Measurements from ENCODE around the gene CD7. TPM values are rescaled to one million over a fixed set of nuclear protein-coding genes. Genes with fewer than 3 reads are reported as not detected.

Gene CD7
- total RNA-seq, 1 donor from 2014 or later = not detected

- Mint-ChIP-seq H3K27me3 (ENCODE audit: low read depth) (peaks cover 3% of the 10 kb centered on the region), H3K4me3 (ENCODE audit: unreplicated experiment) (no peak overlapping the region), H3K27ac (ENCODE audit: unreplicated experiment) (no peak overlapping the region), H3K36me3 (ENCODE audit: low read depth) (no peaks in the 10 kb centered on the region), H3K4me1 (ENCODE audit: low read depth) (peaks cover 21% of the 10 kb centered on the region), H3K9me3 (ENCODE audit: low read depth) (no peaks in the 10 kb centered on the region)
- no peak for DNase-seq (ENCODE audit: low spot score)
- TF ChIP-seq CTCF (IDR thresholded peaks at IDR 0.05) = no peak
Observed at GRCh38 chr17:82301916-82302567, 15.4 kb downstream of the CD7 start.

GRCh38 chr17:82301300-82301915 is 16.0 kb downstream of the CD7 start:
- H3K27ac Mint-ChIP-seq (ENCODE audit: unreplicated experiment) = no peak overlapping the region
- H3K36me3 Mint-ChIP-seq (ENCODE audit: low read depth) = no peaks in the 10 kb centered on the region
- DNase-seq (ENCODE audit: low spot score) = no peak
- H3K4me1 Mint-ChIP-seq (ENCODE audit: low read depth) = peaks cover 24% of the 10 kb centered on the region
- H3K9me3 Mint-ChIP-seq (ENCODE audit: low read depth) = no peaks in the 10 kb centered on the region
- H3K27me3 Mint-ChIP-seq (ENCODE audit: low read depth) = no peaks in the 10 kb centered on the region
- TF ChIP-seq CTCF (IDR thresholded peaks at IDR 0.05) = no peak
- no peak overlapping the region for H3K4me3 Mint-ChIP-seq (ENCODE audit: unreplicated experiment)

GRCh38 chr17:82300707-82301270 is 16.6 kb downstream of the CD7 start:
- H3K4me1 Mint-ChIP-seq (ENCODE audit: low read depth) = peaks cover 24% of the 10 kb centered on the region
- H3K27me3 Mint-ChIP-seq (ENCODE audit: low read depth) = no peaks in the 10 kb centered on the region
- H3K9me3 Mint-ChIP-seq (ENCODE audit: low read depth) = no peaks in the 10 kb centered on the region
- no peak overlapping the region for H3K27ac Mint-ChIP-seq (ENCODE audit: unreplicated experiment)
- peak; percentile 94 for DNase-seq (ENCODE audit: low spot score)
- no peak overlapping the region for H3K4me3 Mint-ChIP-seq (ENCODE audit: unreplicated experiment)
- no peaks in the 10 kb centered on the region for H3K36me3 Mint-ChIP-seq (ENCODE audit: low read depth)
- peak; percentile 86 for TF ChIP-seq CTCF (IDR thresholded peaks at IDR 0.05)

- DNase-seq (ENCODE audit: low spot score) = no peak
- Mint-ChIP-seq H3K4me1 (ENCODE audit: low read depth) (peaks cover 24% of the 10 kb centered on the region), H3K4me3 (ENCODE audit: unreplicated experiment) (no peak overlapping the region), H3K36me3 (ENCODE audit: low read depth) (no peaks in the 10 kb centered on the region), H3K27ac (ENCODE audit: unreplicated experiment) (no peak overlapping the region), H3K27me3 (ENCODE audit: low read depth) (no peaks in the 10 kb centered on the region), H3K9me3 (ENCODE audit: low read depth) (no peaks in the 10 kb centered on the region)
- TF ChIP-seq CTCF (IDR thresholded peaks at IDR 0.05) = no peak
Observed at GRCh38 chr17:82300228-82300627, 17.2 kb downstream of the CD7 start.

GRCh38 chr17:82299452-82299851 is 18.0 kb downstream of the CD7 start:
- Mint-ChIP-seq H3K27me3 (ENCODE audit: low read depth) (no peaks in the 10 kb centered on the region), H3K27ac (ENCODE audit: unreplicated experiment) (no peak overlapping the region), H3K36me3 (ENCODE audit: low read depth) (no peaks in the 10 kb centered on the region), H3K4me1 (ENCODE audit: low read depth) (peaks cover 28% of the 10 kb centered on the region), H3K9me3 (ENCODE audit: low read depth) (no peaks in the 10 kb centered on the region), H3K4me3 (ENCODE audit: unreplicated experiment) (no peak overlapping the region)
- no peak for TF ChIP-seq CTCF (IDR thresholded peaks at IDR 0.05)
- no peak for DNase-seq (ENCODE audit: low spot score)
